ENCODE results near the gene GOLGA7B. TPM values are rescaled to one million over a fixed set of nuclear protein-coding genes. Genes with fewer than 3 reads are reported as not detected.
A peak's percentile ranks its signal among the peaks of the same experiment; 100 is the strongest.
"Not testable (repeated sequence)": the region's sequence is repeated elsewhere in the genome, so short reads cannot be mapped to it uniquely, and the experiment has no call there.

Gene GOLGA7B
- total RNA-seq, 1 experiment from 2014 or later, result 0.06 TPM

DNA sequence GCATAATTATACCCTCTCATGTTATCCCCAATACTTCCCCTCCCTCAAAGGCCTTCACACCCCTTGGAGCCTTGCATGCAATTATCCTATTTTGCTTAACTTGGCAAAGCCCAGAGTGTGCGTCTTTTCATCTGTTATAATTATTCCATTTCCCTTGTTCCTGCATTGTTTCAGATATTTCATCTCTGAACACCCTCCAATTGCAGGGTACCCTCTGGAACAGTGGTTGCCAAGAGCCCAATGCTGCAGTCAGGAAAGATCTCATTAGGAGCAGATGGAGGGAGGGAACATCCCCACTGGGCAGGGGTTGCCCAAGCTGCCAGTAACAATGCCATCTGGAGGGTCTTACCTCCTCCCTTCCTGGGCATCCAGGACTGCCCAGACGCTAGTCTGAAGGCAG is 18.4 kb upstream of the GOLGA7B start:
- DNase-seq (ENCODE audit: low read depth), result no peak

DNA sequence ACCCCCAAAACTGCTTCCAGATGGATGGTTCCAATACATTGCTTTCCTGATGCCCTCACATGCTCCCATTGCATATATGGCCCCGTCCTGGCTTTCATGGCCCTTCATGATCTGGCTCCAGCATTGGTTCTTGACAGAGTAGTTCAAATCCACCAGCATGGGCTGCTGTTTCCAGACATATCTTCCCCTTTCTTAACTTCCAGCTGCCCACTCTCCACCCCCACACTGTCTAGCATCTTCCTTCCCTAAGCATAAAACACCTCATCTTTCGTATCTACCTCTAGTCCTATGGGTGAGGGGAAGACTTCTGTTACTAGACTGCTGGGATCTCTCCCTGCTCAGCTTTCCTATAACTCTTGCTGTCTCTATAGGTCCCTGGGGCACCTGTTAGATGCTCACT is 13.2 kb upstream of the GOLGA7B start:
- DNase-seq (ENCODE audit: low read depth), result no peak

DNA sequence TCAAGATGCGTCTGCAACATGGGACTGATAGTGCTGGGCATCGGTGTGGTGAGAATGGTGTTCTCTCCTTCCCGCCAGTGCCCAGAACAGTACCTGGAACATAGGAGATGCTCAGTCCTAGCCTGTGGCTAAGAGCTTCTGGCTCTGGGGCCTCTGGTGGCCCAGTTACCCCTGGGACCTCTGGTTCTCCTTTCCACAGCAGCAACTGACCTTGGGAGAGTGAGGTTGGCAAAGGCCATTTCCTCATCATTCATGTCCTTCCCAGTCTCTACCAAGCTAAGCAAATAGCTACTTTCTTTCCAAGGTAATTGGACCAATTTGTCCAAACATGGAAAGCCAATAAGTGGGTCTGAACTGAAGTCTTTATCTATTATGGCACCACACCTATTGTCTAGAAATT is 11.6 kb upstream of the GOLGA7B start:
- no peak for DNase-seq (ENCODE audit: low read depth)

DNA sequence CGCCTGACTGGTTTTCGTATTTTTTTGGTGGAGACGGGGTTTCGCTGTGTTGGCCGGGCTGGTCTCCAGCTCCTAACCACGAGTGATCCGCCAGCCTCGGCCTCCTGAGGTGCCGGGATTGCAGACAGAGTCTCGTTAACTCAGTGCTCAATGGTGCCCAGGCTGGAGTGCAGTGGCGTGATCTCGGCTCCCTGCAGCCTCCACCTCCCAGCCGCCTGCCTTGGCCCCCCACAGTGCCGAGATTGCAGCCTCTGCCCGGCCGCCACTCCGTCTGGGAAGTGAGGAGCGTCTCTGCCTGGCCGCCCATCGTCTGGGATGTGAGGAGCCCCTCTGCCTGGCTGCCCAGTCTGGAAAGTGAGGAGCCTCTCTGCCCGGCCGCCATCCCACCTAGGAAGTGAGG is 8.5 kb upstream of the GOLGA7B start:
- DNase-seq (ENCODE audit: low read depth), result not testable (repeated sequence)

DNA sequence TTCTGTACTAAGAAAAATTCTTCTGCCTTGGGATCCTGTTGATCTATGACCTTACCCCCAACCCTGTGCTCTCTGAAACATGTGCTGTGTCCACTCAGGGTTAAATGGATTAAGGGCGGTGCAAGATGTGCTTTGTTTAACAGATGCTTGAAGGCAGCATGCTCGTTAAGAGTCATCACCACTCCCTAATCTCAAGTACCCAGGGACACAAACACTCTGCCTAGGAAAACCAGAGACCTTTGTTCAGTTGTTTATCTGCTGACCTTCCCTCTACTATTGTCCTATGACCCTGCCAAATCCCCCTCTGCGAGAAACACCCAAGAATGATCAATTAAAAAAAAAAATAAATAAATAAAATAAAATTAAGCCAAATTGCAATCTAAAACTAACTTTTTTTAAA is 7.5 kb upstream of the GOLGA7B start:
- DNase-seq (ENCODE audit: low read depth), result not testable (repeated sequence)

DNA sequence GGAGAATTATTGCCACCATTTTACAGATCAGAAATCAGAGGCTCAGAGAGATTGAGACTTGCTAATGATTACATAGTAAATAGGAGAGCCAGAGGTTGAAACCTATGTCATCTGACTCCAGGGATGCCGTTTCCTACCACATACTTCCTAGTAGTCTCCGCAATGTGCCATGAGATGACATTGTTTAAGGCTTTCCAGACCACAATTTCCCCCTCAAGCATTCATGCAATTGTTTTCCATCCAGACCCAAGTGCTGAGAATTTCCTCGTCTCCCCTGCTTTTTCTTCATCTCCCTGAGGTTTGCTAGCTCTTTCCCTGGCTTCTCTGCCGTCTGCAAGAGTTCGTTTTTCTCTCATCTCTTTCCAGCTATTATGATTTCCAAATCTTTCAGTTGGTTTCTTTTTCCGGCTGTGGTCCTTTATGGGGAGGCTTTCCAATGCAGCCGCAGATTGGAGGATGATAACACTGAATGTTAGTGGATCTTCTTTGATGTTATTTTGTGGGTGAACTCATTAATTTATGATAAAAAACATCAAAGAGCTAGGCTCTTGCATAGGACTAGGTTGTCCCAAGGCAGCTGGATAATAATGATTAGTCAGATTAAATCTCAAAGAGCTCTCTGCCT is 6.9 kb upstream of the GOLGA7B start:
- DNase-seq (ENCODE audit: low read depth), result no peak

DNA sequence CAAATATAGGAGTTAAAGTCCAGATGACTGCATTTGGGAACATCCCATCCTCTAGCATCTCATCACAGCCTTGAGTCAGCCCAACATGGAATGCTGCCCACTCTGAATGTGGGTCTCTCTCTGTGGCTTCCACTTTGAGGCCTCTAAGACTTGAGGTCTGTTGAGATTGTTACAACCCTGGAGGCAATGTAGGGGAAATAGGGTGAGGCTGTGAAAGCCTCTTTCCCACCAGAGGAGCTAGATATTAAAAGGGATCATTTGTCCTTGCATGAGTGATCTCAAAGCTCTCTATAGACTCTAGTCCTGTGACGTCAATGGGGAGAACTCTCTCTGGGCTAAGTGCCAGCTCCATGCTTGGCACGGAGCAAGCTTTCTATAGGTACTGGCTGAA is 6.4 kb upstream of the GOLGA7B start:
- DNase-seq (ENCODE audit: low read depth), result peak; percentile 7

DNA sequence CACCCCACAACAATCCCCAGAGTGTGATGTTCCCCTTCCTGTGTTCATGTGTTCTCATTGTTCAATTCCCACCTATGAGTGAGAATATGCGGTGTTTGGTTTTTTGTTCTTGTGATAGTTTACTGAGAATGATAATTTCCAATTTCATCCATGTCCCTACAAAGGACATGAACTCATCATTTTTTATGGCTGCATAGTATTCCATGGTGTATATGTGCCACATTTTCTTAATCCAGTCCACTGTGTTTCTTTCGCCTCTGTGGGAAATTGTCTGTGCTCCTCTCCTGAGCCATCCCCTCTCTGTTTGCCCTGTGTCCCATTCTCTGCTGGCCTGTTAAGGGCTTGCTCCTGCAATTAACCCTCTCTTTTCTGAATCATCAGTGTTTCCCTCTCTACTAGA is 5.7 kb upstream of the GOLGA7B start:
- DNase-seq (ENCODE audit: low read depth), result not testable (repeated sequence)

DNA sequence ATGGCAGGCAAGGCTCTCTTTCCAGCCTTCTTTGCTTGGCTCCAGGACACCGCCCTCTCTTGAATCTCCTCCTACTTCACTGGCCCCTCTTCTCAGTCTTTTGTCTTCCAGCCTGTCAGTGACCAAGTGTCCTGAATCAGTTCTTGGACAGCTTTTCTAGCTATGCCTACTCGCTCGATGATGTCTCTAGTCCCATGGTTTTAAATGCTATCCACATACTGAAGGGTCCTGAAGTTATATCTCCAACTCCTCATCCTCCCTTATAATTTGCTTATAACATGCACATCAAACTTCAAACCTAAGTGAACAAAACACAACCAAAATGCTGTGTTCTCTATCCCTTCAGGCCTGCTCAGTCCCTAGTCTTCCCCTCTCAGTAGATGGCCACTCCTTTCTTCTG is 5.0 kb upstream of the GOLGA7B start:
- no peak for DNase-seq (ENCODE audit: low read depth)

DNA sequence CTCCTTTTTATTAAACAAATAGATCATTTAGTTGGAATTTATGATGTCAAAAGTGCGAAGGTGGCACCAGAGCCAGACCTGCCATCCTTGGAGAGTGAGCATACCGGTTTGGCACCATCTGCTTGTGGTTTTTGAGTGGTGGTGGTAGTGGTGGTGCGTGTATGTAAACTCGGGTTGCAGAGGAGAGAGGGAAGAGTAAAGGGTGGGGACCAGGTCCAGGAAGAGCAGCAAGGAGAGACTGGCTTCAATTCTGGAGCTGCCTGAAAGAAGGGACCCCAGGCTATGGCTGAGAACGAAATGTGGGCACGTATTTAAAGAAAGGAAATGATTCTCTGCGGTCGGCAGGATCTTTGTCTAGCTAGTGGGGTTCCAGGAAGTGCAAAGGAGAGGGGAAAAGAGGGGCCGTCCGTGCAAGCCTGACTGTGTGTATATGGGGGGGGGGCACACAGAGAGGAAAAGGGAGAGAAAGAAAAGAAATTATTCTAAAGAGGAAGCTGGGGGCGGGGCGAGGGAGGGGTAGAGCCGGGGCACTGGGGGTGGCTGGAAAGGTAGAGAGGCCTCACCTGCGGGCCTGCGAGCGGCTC is 448 bp upstream of the GOLGA7B start:
- no peak for DNase-seq (ENCODE audit: low read depth)

DNA sequence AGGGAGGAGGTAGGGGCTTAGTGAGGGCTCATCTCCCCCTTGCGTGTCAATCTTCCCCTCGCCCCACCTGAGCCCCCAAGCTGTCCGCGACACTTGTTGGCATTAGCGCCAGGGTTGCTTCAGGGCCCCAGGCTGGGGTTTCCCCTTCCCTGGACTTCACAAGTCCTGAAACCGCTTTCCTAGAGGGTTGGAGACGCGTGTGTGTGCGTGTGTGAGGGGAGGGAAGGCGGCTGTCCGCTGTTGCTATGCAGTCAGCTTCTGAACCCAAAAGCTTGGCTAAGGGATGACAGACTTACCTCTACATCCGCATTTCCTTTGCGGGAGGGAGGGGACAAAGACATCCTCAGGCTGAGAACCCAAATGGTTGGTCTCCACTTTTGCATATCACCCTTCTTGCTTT is 803 bp downstream of the GOLGA7B start:
- DNase-seq (ENCODE audit: low read depth), result no peak

DNA sequence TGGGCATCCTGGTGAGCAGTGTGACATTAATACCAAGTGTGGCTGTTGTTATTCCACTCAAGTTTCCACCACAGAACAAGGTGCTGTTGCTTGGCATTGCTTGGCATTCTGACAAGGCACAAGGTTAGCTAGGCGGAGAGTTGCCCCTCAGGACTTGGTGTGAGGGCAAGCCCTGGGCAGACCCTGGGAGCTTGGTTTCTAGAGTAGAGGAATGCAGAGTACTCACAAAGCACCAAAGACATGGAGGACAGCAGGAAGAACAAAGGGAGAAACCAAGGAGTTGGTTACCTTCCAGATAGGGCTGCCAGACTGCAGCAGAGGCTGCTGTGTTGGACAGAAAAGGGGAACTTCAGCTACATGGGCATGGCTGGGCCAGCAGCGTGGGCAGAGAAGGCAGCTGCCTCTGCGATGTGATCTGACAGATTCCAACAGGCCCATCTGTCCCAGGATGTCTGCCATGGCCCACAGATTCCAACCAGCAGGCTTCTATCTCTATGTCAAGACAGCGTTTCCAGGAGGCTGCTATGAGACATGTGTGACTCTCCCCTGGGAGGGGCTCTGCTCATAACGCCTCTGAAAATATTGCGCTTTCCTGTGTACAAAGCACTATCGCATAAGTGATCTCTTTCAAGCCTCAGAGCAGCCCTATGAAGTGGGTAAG is 1.8 kb downstream of the GOLGA7B start:
- DNase-seq (ENCODE audit: low read depth), result peak; percentile 21

DNA sequence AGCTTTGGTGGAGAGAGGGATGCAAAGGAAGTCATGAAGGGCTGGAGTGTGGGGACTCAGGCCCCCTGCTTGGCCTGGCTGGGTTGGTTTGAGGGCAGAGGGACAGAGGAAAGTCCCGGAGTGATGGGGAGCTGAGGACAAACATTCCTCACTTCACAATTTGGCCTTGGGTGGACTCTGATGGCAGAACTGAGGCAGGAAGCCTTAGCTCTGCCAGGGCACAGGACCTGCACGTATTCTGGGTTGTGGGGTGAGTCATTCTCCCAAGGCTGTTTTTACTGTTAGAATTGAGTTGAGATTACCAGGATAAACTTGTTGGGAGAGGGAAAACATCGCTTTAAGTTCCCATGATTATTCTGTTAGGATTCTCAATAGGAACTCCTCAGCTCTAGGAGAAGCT is 2.6 kb downstream of the GOLGA7B start:
- no peak for DNase-seq (ENCODE audit: low read depth)

DNA sequence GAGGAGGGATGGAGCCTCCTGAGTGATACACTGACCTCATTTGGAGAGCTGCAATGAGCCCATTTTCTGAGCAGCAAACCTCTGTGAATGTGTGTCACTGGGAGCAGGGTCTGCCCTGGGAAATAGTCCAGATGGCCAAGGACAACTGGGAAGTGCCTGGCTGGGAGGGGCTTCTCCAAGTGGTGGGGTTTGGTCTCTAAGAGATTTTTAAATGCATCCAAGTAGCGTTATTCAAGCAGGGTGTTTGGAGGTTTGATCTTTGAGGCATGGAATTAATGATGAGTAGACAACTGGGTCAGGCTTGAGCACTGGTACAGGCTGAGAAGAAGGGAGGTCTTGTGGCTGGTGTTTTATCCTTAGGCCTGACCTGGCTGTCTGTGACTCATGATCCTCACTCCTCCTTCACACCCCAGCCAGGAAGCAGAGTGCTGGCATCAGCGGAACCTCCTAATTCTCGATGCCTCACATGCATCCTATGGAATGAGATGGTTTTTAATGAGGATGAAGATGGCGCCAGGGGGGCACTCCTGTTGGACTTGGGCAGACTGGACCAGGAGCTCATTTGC is 3.3 kb downstream of the GOLGA7B start:
- DNase-seq (ENCODE audit: low read depth), result no peak

DNA sequence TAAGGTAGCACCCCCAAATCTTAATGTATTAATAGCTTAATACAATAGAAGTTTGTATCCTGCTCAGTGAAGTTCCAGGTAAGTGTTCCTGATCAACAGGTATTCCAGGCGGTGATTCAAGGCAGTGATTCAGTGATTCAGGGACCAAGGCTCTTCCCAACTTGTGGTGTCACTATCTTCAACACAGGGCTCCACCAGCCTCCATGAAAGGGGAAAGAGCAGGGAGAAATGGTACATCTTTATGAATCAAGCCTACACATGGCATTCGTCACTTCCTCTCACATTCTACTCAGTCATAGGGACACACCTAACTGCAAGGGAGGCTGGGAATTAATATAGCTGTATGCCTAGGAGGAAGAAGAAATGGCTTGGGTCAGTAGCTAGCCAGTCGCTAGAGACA is 5.1 kb downstream of the GOLGA7B start:
- DNase-seq (ENCODE audit: low read depth), result no peak

DNA sequence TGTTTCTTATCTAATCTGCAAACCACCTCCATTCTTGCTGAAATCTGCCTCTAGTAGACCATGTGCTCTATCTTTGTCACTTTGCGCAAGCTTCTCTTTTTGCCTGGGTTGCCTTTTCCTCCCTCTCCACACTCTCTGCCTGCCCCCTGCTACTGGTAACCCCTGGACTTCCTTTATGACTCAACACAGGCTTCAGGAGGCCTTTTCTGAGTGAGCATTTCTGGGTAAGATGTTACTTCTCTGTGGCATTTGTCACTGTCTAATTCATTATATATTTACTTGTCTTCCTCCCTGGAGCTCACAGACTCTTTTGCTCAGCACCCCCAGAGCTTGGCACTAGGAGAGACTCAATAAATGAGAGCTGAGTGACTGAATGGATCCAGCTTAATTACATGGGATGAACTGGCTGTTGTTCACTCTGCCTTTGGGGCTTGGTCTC is 8.4 kb downstream of the GOLGA7B start:
- DNase-seq (ENCODE audit: low read depth), result no peak

DNA sequence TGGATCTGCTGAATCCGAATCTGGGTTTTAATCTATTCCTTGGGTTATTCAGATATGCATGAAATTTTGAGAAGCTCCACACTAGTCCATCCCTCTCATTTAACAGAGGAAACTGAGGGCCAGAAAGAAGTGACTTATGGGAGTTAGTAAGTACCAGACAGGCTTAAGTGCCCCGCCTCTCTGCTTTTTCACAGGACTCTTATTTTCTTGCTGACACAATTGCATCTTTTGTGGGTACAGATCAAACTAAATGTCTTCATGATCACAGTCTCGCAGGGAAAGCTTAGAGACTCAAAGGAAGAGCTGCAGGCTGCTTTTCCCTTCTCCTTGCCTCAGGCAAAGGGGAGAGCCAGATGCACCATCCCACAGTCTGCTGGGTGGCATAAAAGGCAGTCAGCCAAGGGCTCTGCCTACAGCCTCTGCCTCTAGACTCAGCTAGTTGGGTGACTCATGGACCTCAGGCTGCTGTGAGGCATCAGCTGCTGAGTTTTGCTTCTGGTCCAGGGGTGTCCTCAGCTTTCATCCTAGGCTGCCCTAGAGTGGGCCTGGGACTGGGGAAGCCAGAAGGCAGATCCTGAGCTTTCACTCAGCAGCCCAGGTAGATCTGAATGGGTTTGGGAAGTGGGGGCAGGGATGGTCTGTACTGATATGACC is 11.6 kb downstream of the GOLGA7B start:
- DNase-seq (ENCODE audit: low read depth), result peak; percentile 84

DNA sequence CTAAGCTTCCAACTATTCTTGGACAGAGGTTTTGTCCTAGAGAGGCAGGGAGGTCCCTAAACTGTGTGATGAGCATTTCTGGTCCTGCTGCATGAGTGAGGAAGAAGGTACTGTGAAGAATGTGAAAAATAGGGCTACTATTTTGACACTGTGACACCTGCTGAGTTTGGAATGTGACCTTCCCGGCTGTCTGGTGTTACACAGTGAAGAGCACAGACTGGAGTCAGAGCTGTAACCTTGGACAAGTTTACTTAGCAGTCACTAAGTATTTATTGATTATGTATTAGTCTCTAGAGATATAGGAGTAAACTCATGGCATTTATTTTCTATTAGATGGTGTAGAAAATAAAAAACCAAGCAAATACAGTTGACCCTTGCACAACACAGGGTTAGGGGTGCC is 12.3 kb downstream of the GOLGA7B start:
- DNase-seq (ENCODE audit: low read depth), result no peak

DNA sequence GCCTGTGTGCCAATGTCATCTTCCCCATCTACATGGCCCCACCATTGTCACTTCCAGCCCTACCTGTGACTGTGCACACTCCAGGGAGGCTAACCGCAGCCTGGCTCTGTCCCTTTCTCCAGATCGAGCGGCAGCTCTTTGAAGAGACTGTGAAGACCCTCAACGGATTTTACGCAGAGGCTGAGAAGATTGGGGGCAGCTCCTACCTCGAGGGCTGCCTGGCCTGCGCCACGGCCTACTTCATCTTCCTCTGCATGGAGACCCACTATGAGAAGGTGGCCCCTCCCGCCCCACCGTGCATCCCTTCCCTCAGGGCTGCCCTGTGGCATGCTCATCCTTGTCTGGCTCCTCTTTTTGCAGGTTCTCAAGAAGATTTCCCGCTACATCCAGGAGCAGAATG is 14.2 kb downstream of the GOLGA7B start:
- no peak for DNase-seq (ENCODE audit: low read depth)

DNA sequence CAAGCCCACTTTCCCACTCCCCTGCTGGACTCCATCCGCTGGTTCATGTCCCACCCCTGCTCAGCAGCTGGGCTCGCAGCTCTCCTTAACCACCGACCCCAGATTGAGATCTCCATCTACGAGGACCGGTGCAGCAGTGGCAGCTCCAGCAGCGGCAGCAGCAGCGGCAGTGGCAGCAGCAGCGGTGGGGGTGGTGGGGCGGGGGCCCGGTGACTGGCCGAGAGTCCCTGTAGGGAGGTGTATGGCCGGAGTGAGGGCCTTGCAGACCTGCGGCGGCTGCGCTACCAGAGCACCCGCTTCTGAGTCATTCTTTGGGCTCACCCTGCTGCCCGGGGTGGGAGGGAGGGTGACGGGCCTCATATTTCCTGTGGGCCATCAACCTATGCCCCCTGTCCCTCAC is 15.8 kb downstream of the GOLGA7B start:
- DNase-seq (ENCODE audit: low read depth), result no peak

DNA sequence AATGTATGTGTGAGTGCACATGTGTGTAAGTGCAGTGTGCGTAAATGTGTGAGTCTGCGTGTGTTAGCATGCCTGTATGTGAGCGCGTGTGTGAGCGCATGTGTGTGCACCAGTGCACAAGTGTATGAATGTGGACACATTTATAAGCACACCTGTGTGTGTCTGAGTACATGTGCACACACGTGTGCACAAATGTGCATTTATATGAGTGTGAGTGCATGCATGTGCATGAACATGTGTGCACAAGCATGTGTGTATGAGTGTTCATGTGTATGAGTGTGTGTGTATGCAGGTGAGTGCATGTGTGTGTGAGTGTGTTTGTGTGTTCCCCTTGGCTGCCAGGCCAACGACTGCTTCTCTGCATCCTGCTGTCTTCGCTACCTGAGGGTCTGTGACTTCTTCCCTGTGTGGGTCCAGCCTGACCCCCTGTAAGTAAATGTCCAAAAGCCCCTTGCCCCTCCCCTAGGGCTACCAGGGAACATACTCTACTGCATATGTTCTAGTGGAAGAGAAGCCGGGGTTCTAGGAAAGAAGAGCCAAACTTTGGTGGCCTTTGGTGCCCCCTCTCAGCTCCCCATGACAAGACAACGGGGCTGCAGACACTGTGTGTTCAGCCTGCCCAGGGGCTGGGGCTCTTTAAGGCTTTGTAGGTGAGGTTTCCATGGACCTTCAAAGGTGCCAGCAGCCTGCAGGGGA is 17.0 kb downstream of the GOLGA7B start:
- no peak for DNase-seq (ENCODE audit: low read depth)

All from LHCN-M2 (cell line).